Mucosa of gallbladder (tissue), 1 donor: ENCODE data around the gene CACHD1. TPM values are rescaled to one million over a fixed set of nuclear protein-coding genes. Genes with fewer than 3 reads are reported as not detected.
"Not testable (repeated sequence)": the region's sequence is repeated elsewhere in the genome, so short reads cannot be mapped to it uniquely, and the experiment has no call there.

Experiments
- DNase-seq: peaks from one replicate; pipeline ENCODE4 v3.0.0-alpha.2; 2020; ENCODE audit warnings: low spot score
- total RNA-seq: library from RNA; stranded (reverse); gene quantifications from one replicate; pipeline ENCODE4 v1.2.1, GENCODE V29; 2021
- donor health status: DM: no; HTN: no; CAD: no.

CACHD1 gene
- total RNA-seq, 1 donor from 2014 or later = 3.8 TPM

DNA sequence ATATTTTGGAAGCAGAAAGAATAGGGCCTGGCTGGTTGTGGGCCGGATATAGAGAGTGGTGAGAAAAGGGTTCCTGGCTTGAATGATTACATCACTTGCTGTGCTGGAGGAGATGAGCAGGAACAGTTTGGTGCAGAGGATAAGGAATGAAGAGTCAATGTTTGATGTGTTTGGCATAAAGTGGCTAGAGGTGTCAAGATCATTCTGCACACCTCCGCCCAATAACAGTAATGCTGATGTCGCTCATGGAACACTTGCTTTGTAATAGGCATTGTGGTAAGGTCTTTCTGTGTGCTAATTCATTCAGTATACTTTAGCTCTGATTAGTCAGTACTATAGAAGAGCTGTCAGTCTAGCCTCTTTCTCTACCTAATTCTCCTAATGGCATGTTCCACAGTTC, 226.9 kb downstream of the CACHD1 start:
- DNase-seq = no peak

DNA sequence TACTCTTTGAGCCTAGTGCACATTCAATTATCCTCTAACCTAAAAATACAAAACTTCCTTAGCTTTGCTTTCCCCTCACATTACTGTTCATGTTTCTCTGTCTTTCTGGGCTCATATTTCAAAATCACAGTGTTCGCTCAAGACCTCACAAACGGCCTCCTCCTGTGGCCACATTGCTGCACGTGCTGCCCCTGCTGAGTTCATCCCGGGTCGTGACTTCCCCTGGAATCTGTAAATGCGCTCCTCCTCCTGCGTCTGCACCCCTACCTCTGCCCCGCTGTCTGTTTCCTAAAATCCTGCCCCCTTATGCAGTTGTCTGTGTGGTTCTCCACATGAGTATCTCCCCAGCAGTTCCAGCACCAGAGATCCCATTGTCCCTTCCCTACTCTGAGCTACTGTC, 229.4 kb downstream of the CACHD1 start:
- DNase-seq = no peak

DNA sequence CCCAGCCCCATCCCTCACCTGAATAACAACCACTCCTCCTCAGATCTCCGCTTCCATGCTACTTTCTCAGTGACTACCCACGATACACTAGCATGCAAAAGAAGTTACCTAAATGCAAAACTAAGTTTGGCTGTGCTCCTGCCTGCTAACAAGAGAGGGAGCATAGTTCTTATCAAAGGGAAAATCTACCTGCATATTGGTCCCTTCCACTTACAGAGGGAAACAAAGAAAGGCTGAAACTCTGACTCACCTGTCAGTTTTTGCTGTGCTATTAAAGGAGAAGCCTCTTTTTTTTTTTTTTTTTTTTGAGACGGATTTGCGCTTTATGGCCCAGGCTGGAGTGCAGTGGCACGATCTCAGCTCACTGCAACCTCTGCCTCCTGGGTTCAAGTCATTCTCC, 231.1 kb downstream of the CACHD1 start:
- no peak for DNase-seq

DNA sequence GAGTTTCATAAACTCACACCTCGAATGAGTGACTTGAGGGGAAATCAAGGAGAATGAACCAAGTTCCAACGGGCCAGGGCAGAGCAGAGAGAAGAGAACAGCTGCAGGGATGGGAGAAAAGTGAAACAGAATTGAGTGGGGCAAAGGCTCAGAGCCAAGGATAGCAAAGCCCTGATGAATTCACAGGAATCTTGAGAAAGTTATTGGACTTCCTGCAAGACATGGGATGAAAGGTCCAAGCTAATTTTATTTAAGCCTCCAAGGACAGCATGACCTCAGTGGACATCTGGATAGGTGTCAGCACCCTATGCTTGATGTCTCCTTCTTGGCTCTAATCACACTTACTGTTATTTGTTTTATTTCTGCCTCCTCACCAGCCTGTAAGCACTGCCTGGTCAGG, 232.0 kb downstream of the CACHD1 start:
- DNase-seq = no peak

DNA sequence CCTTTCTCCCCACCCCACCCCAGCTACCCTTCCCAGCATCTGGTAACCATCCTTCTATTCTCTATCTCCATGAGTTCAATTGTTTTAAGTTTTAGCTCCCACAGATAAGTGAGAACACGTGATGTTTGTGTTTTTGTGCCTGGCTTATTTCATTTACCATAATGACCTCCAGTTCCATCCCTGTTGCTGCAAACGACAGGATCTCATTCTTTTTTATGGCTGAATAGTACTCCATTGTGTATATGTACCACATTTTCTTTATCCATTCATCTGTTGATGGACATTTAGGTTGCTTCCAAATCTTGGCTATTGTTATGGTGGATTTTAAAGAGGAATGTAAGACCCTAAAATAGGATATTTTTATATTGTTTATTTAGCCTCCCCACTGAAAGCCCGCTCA, 232.7 kb downstream of the CACHD1 start:
- not testable (repeated sequence) for DNase-seq

DNA sequence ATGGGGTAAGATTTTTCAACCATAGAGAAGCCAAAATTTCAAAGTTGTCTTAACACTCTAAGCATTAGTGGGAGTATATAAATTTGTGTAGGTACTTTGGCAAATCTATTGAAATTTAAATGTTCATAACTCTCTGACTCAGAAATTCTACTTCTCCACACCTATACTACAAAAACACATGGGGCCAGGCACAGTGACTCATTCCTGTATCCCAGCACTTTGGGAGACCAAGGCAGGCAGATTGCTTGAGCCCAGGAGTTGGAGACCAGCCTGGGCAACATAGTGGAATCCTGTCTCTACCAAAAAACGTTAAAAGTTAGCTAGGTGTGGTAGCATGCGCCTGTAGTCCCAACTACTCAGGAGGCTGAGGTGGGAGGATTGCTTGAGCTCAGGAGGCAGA, 233.7 kb downstream of the CACHD1 start:
- DNase-seq = no peak

DNA sequence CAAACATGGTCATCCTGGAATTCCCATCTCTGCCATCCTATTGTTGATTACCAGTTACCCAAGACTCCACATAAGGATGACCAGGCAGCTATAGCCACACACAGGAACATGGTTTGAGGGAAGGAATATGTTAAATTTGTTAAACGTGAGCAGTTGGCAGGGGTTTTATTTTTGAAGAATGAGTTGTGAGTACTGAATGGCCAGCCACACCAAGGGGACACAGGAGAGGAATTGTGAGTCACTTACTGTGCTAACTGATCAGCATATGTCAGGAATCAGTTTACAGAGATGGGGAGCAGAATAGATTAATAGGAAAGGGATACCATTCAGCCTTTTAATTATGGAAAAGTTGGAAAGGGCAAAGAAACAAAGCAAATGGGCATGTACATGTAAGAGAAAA, 235.7 kb downstream of the CACHD1 start:
- DNase-seq = no peak

DNA sequence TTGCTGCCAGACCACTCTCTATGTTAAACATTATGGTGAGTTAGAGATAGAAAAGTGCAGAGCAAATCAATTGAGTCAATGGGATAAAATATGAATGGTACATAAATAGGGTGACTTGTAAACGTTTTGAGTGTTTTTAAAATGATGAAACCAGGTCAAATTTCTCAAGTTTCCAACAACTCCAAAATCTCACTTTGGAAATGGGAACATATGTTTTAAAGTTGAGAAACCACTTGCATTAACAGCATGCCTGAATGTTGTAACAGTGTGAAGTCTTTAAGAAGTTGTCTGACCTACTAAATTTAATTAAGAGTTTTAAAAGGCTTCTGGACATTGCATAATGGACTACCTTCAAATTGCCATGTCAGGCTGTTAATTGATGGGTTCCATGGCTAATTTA, 241.3 kb downstream of the CACHD1 start:
- no peak for DNase-seq

DNA sequence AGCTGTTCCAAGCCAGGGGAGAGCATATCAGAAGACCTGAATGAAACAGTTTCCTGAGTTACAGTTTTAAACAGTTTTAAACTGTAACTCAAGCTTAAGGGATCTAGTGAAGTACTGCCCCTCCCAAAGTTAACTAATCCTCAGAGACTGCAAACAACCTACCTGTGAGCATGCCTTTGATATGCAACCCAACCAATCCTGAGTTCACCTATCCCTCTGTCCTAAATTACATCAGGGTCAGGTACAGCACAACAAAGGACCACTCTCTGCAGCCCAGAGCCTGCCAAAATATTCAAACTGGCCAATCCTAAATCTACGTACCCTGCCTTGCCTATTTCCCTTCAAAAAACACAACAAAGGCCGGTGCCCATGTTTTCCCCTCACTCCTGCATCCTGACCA, 242.1 kb downstream of the CACHD1 start:
- no peak for DNase-seq

DNA sequence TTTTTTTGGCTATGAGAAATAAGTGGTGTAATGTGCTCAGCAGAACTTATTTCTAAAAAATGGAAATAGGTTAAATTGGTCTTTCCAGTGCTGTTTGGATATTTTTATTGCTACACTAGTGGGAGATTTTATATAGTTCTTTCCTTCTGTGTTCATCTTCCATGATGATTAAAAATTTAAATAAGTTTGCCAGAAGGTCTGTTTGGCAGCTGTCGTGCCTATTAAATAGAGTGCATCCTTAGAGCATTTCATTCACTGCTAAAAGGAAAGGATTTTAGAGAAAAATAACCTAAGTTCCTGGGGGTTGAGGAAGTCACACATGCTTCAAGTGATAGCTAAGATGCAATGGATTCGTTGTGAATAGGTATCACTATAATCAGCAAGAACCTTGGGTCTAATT, 245.3 kb downstream of the CACHD1 start:
- no peak for DNase-seq

DNA sequence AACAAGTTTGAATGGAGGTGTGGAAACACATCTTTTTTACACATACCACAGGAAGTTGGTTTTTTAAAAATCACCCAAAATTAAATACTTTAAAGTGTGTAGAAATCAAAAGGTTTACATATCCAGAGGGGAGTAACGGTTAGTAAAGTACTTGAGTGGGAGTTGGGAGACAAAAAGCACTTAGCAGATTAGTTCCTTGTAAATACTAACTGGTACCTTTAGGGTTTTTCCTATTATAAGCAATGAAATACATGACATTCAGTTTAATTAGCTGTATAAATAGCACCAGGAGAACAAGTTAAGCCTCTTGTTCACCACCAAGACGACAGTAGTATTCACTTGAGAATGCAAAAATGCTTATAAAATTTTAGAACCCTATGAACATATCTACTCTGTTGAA, 251.2 kb downstream of the CACHD1 start:
- no peak for DNase-seq

DNA sequence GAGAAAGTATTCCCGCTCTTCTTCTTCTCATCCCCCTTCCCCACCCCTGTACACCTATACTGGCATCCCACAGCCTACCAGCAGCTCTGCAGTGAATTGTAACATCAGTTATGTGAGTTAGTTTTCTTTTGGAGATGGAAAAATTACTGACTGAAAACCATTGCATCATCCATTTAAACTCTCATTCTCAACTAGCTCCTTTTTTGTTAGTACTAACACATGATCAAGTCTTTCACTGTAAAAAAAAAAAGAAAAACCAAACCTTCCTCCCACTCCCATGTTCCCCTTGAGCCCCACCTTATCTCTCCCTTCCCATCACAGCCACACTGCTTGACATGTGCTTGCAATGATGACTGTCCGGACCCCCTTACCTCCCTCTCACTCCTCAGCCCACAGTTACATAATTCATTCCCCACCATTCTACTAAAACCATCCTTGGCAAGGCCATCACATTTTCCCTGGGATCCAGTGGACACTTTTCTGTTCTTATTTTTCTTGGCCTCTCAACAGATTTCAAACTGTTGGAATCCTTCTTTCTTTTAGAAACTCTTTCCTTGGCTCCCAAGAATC, 251.7 kb downstream of the CACHD1 start:
- DNase-seq = no peak

DNA sequence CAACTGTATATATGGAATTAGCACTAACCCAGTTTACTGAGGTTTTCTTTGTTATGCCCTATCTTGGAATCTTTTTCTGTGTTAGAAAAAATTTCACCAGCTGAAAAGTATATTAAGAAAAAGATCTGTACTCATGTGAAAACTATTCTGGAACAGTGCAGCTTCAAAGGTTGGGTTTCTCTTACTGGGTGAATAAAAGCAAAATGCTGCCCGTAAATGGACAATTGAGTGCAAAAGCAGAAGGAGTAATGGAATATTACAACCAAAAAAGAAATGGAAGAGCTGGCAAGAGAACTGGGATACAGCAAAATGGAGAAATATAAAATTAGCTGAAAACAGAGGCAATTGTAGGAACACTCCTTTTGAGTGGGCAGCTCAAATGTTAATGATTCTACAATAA, 257.9 kb downstream of the CACHD1 start:
- DNase-seq = no peak

DNA sequence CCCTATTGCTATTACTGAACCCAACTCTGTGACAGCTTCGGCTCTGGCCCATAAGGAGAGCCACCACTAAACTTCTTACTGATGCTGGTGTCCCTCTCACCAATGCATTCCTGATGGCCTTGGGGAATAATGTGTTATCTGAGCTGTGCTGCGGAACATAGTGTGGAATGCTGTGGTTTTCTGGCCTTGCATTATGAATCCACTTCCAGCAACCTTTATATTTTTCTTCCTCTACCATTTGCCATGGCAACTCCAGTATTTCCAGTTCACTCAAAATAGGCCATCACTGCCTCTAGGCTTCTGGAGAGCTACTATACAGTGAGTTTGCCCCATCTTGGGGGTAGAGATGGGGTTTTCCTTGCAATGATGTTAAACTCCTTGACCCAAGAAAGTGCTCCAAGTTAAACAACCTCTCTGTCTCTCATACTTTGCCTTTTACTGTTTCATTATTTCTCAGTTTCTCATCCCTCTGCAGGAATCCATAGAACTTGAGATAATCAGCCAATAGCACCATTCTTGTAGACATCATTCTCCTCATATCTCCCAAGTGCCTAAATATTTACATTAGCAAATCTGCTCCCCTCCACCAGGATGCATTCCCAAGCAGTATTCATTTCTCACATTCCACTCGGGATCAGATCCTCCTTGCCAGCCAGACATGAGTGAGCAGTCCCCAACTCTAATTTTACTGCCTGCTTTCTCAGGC, 263.8 kb downstream of the CACHD1 start:
- DNase-seq = no peak

DNA sequence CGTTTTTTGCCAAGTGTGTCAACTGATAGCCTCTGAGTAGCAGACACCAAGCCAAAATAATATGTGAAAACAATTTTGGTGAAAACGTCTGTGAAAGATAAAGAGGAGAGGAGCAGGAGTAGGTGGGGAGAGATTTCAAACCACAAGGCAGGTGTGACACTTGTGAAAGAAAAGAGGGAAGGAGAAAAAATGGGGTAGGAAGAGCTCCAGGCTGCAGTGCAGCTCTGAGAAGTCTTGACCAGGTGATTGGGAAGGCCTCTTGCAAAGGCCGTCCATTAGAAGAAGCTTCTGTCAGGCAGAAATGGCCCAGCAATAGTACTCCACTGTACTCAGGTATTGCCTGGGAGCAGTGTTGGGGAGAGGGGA, 264.3 kb downstream of the CACHD1 start:
- no peak for DNase-seq

DNA sequence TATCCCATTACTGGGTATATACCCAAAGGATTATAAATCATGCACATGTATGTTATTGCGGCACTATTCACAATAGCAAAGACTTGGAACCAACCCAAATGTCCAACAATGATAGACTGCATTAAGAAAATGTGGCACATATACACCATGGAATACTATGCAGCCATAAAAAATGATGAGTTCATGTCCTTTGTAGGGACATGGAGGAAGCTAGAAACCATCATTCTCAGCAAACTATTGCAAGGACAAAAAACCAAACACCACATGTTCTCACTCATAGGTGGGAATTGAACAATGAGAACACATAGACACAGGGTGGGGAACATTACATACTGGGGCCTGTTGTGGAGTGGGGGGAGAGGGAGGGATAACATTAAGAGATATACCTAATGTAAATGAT, 270.8 kb downstream of the CACHD1 start:
- not testable (repeated sequence) for DNase-seq
